HG02588 (cell line): ENCODE results near the gene ZRANB3.

Experiments
- ATAC-seq: cut with Tn5 transposase; IDR thresholded peaks from one replicate; pipeline ENCODE4 v1.9.1; 2021; ENCODE audit warnings: mild to moderate bottlenecking, moderate library complexity; ENCODE audit not compliant: unreplicated experiment

ZRANB3 gene

GRCh38 chr2:135183822-135184221 lies 347.2 kb downstream of the ZRANB3 start:
- no peak for ATAC-seq

GRCh38 chr2:135182601-135183000 lies 348.4 kb downstream of the ZRANB3 start:
- ATAC-seq, result no peak

GRCh38 chr2:135182190-135182589 lies 348.8 kb downstream of the ZRANB3 start:
- no peak for ATAC-seq

GRCh38 chr2:135179689-135180088 lies 351.3 kb downstream of the ZRANB3 start:
- ATAC-seq, result no peak

GRCh38 chr2:135175177-135175576 lies 355.8 kb downstream of the ZRANB3 start:
- no peak for ATAC-seq

- ATAC-seq, result no peak
Measured at GRCh38 chr2:135174810-135175093, 356.3 kb downstream of the ZRANB3 start.

- ATAC-seq, result no peak
Measured at GRCh38 chr2:135174049-135174809, 356.8 kb downstream of the ZRANB3 start.

GRCh38 chr2:135169900-135170753 lies 360.9 kb downstream of the ZRANB3 start:
- no peak for ATAC-seq

GRCh38 chr2:135168204-135168856 lies 362.7 kb downstream of the ZRANB3 start:
- no peak for ATAC-seq

GRCh38 chr2:135167273-135167672 lies 363.7 kb downstream of the ZRANB3 start:
- no peak for ATAC-seq

GRCh38 chr2:135164431-135164830 lies 366.6 kb downstream of the ZRANB3 start:
- ATAC-seq, result no peak

- ATAC-seq, result no peak
Measured at GRCh38 chr2:135163901-135164300, 367.1 kb downstream of the ZRANB3 start.

- peak; percentile 59 for ATAC-seq
Measured at GRCh38 chr2:135163306-135163705, 367.7 kb downstream of the ZRANB3 start.

- no peak for ATAC-seq
Measured at GRCh38 chr2:135162786-135163185, 368.2 kb downstream of the ZRANB3 start.

- no peak for ATAC-seq
Measured at GRCh38 chr2:135162377-135162776, 368.6 kb downstream of the ZRANB3 start.

GRCh38 chr2:135159191-135159590 lies 371.8 kb downstream of the ZRANB3 start:
- no peak for ATAC-seq

GRCh38 chr2:135157856-135158255 lies 373.2 kb downstream of the ZRANB3 start:
- no peak for ATAC-seq

GRCh38 chr2:135154962-135155361 lies 376.1 kb downstream of the ZRANB3 start:
- no peak for ATAC-seq

- ATAC-seq, result no peak
Measured at GRCh38 chr2:135152361-135152760, 378.7 kb downstream of the ZRANB3 start.

GRCh38 chr2:135151615-135152014 lies 379.4 kb downstream of the ZRANB3 start:
- no peak for ATAC-seq

GRCh38 chr2:135150725-135151124 lies 380.3 kb downstream of the ZRANB3 start:
- ATAC-seq, result no peak

- no peak for ATAC-seq
Measured at GRCh38 chr2:135149251-135149650, 381.8 kb downstream of the ZRANB3 start.
